Cardiac muscle cell (in vitro differentiated cells and primary cell): ENCODE results near the gene MTURN. TPM values are rescaled to one million over a fixed set of nuclear protein-coding genes. Genes with fewer than 3 reads are reported as not detected.

Experiments used
- DNase-seq, 2 donors: peaks; one replicate each; pipeline versions ENCODE4 v3.0.0 to v3.0.0-alpha.2; 2010 to 2017; ENCODE audit warnings: low read depth in 1 of 2, low spot score in 1 of 2
- H3K27ac ChIP-seq: fragments of 200-600 bp; sonication (generic); 2 replicates; pipeline ENCODE4 v1.5.1; 2016
- H3K27me3 ChIP-seq: fragments of 200-600 bp; sonication (generic); 2 replicates; pipeline ENCODE4 v1.6.0; 2016; ENCODE audit warnings: control low read depth
- H3K36me3 ChIP-seq: fragments of 200-600 bp; sonication (generic); 2 replicates; pipeline ENCODE4 v1.5.1; 2016; ENCODE audit warnings: control low read depth
- H3K4me1 ChIP-seq: fragments of 200-600 bp; sonication (generic); 2 replicates; pipeline ENCODE4 v1.8.1; 2017; ENCODE audit warnings: low read depth, mild to moderate bottlenecking, mixed run types
- H3K4me3 ChIP-seq: fragments of 200-600 bp; sonication (generic); 2 replicates; pipeline ENCODE4 v1.5.1; 2016; ENCODE audit warnings: mild to moderate bottlenecking
- H3K9me3 ChIP-seq: fragments of 200-600 bp; sonication (generic); 2 replicates; pipeline ENCODE4 v1.5.1; 2017; ENCODE audit warnings: low read depth, mild to moderate bottlenecking, control low read depth
- CTCF ChIP-seq: IDR thresholded peaks from 2 replicates; pipeline ENCODE4 v1.5.1; 2012; ENCODE audit warnings: low read depth, mild to moderate bottlenecking, low read length
- polyA plus RNA-seq: library from polyadenylated mRNA; unstranded; fragments of >200 nt; fragmentation: Nextera tagmentation; extraction: Ambion mirVana; gene quantifications from 2 replicates; pipeline ENCODE4 v1.2.1, GENCODE V29; 2016
- total RNA-seq: library from RNA; depleted of rRNA; stranded (reverse); fragments of >200 nt; gene quantifications from 2 replicates; pipeline ENCODE4 v1.2.3, GENCODE V29; 2016

The MTURN gene
- total and polyA plus RNA-seq, 2 experiments from 2014 or later = 11.2 to 39.3 TPM

- no peak overlapping the region for H3K27ac ChIP-seq
- no peak for DNase-seq
- H3K9me3 ChIP-seq = no peaks in the 10 kb centered on the region
- no peak overlapping the region for H3K4me3 ChIP-seq
- TF ChIP-seq CTCF = no peak
- H3K27me3 ChIP-seq = no peaks in the 10 kb centered on the region
- H3K36me3 ChIP-seq = no peaks in the 10 kb centered on the region
- no peaks in the 10 kb centered on the region for H3K4me1 ChIP-seq
Observed at GRCh38 chr7:30201921-30202320, 67.1 kb downstream of the MTURN start.

GRCh38 chr7:30202671-30203070 lies 67.9 kb downstream of the MTURN start:
- no peak overlapping the region for H3K4me3 ChIP-seq
- TF ChIP-seq CTCF = no peak

GRCh38 chr7:30206491-30206890 lies 71.7 kb downstream of the MTURN start:
- H3K4me3 ChIP-seq = no peak overlapping the region
- TF ChIP-seq CTCF = no peak
- no peaks in the 10 kb centered on the region for H3K9me3 ChIP-seq
- peak in 1 of 2 donors; percentile 29 for DNase-seq
- H3K4me1 ChIP-seq = no peaks in the 10 kb centered on the region
- H3K27ac ChIP-seq = no peak overlapping the region
- H3K27me3 ChIP-seq = no peaks in the 10 kb centered on the region
- H3K36me3 ChIP-seq = no peaks in the 10 kb centered on the region

More at GRCh38 chr7:30202671-30203070, 67.9 kb downstream of the MTURN start:
- no peak overlapping the region for H3K27ac ChIP-seq
- no peaks in the 10 kb centered on the region for H3K9me3 ChIP-seq
- no peaks in the 10 kb centered on the region for H3K27me3 ChIP-seq
- H3K36me3 ChIP-seq = no peaks in the 10 kb centered on the region
- no peak for DNase-seq
- no peaks in the 10 kb centered on the region for H3K4me1 ChIP-seq

GRCh38 chr7:30206942-30207341 lies 72.2 kb downstream of the MTURN start:
- H3K36me3 ChIP-seq = no peaks in the 10 kb centered on the region
- H3K9me3 ChIP-seq = no peaks in the 10 kb centered on the region
- no peak overlapping the region for H3K27ac ChIP-seq
- no peak for TF ChIP-seq CTCF
- no peaks in the 10 kb centered on the region for H3K27me3 ChIP-seq
- no peaks in the 10 kb centered on the region for H3K4me1 ChIP-seq
- H3K4me3 ChIP-seq = no peak overlapping the region
- DNase-seq = no peak

- Histone ChIP-seq H3K36me3 (no peaks in the 10 kb centered on the region), H3K27me3 (no peaks in the 10 kb centered on the region), H3K9me3 (no peaks in the 10 kb centered on the region), H3K4me3 (no peak overlapping the region), H3K4me1 (peaks cover 2% of the 10 kb centered on the region), H3K27ac (no peak overlapping the region)
- no peak for DNase-seq
- TF ChIP-seq CTCF = no peak
Observed at GRCh38 chr7:30207376-30207775, 72.6 kb downstream of the MTURN start.

- H3K27me3 ChIP-seq = no peaks in the 10 kb centered on the region
- H3K36me3 ChIP-seq = no peaks in the 10 kb centered on the region
- TF ChIP-seq CTCF = no peak
- H3K4me3 ChIP-seq = no peak overlapping the region
- no peaks in the 10 kb centered on the region for H3K9me3 ChIP-seq
- no peak overlapping the region for H3K27ac ChIP-seq
- DNase-seq = no peak
- H3K4me1 ChIP-seq = peaks cover 15% of the 10 kb centered on the region
Observed at GRCh38 chr7:30209951-30210350, 75.2 kb downstream of the MTURN start.
